GM23338 (cell line): ENCODE measurements around the gene NRP1. TPM values are rescaled to one million over a fixed set of nuclear protein-coding genes. Genes with fewer than 3 reads are reported as not detected.

Source experiments
- ATAC-seq: fragments of 200-7000 bp; cut with Tn5 transposase; 3 replicates; pipeline ENCODE4 v1.9.1; 2020
- DNase-seq: peaks from one replicate; pipeline ENCODE4 v3.0.0-alpha.2; 2015; ENCODE audit warnings: low spot score
- H2AFZ ChIP-seq: fragments of 200-600 bp; sonication (generic); 2 replicates; pipeline ENCODE4 v1.8.0; 2016; ENCODE audit warnings: antibody characterized with exemption, mild to moderate bottlenecking, moderate library complexity
- H3F3A ChIP-seq: fragments of 200-600 bp; sonication (generic); replicated peaks from 2 replicates; pipeline ENCODE4 v1.8.0; 2017; ENCODE audit warnings: antibody characterized with exemption, mixed run types, low read depth
- H3K27ac ChIP-seq: fragments of 200-600 bp; sonication (generic); 2 replicates; pipeline ENCODE4 v1.6.1; 2016; ENCODE audit warnings: low read depth
- H3K27me3 ChIP-seq: fragments of 200-600 bp; sonication (generic); 2 replicates; pipeline ENCODE4 v1.8.0; 2016; ENCODE audit warnings: mild to moderate bottlenecking, mixed run types, moderate library complexity; ENCODE audit not compliant: insufficient read depth
- H3K36me3 ChIP-seq: fragments of 200-600 bp; sonication (generic); 2 replicates; pipeline ENCODE4 v1.8.0; 2016; ENCODE audit warnings: mild to moderate bottlenecking; ENCODE audit not compliant: insufficient read depth
- H3K4me1 ChIP-seq: fragments of 200-600 bp; sonication (generic); 2 replicates; pipeline ENCODE4 v1.8.0; 2016; ENCODE audit warnings: mild to moderate bottlenecking, moderate library complexity; ENCODE audit not compliant: insufficient read depth
- H3K4me2 ChIP-seq: fragments of 200-600 bp; sonication (generic); 2 replicates; pipeline ENCODE4 v1.7.1; 2017; ENCODE audit warnings: mixed run types
- H3K4me3 ChIP-seq: fragments of 200-600 bp; sonication (generic); 2 replicates; pipeline ENCODE4 v1.6.1; 2016; ENCODE audit warnings: mixed run types
- H3K79me2 ChIP-seq: fragments of 200-600 bp; sonication (generic); replicated peaks from 2 replicates; pipeline ENCODE4 v1.8.0; 2017; ENCODE audit warnings: mild to moderate bottlenecking; ENCODE audit not compliant: insufficient read depth
- H3K9me2 ChIP-seq: fragments of 200-600 bp; sonication (generic); 2 replicates; pipeline ENCODE4 v1.8.0; 2017; ENCODE audit not compliant: insufficient read depth
- H4K20me1 ChIP-seq: fragments of 200-600 bp; sonication (generic); replicated peaks from 2 replicates; pipeline ENCODE4 v1.8.0; 2017; ENCODE audit warnings: mild to moderate bottlenecking; ENCODE audit not compliant: insufficient read depth
- H3K27ac Mint-ChIP-seq: 2 replicates; pipeline ENCODE4 v1.8.0; 2020; ENCODE audit warnings: inconsistent platforms, mild to moderate bottlenecking, moderate library complexity, mixed read lengths
- H3K27me3 Mint-ChIP-seq: 3 replicates; pipeline ENCODE4 v1.8.0; 2022; ENCODE audit warnings: low read depth, mild to moderate bottlenecking, moderate library complexity, mixed read lengths, inconsistent platforms; ENCODE audit not compliant: insufficient read depth, poor library complexity
- H3K36me3 Mint-ChIP-seq: 3 replicates; pipeline ENCODE4 v1.8.0; 2021; ENCODE audit warnings: low read depth, mild to moderate bottlenecking, inconsistent platforms, moderate library complexity, mixed read lengths
- H3K4me1 Mint-ChIP-seq: 3 replicates; pipeline ENCODE4 v1.8.0; 2020; ENCODE audit warnings: mild to moderate bottlenecking, inconsistent platforms, mixed read lengths
- H3K4me3 Mint-ChIP-seq: 3 replicates; pipeline ENCODE4 v1.8.0; 2021; ENCODE audit warnings: moderate library complexity, mild to moderate bottlenecking, inconsistent platforms, mixed read lengths
- H3K9me3 Mint-ChIP-seq: 3 replicates; pipeline ENCODE4 v1.8.0; 2020; ENCODE audit warnings: moderate library complexity, mild to moderate bottlenecking, inconsistent platforms, mixed read lengths
- CREB1 ChIP-seq: fragments of 250-450 bp; sonication (Bioruptor Pico); IDR thresholded peaks from 2 replicates; pipeline ENCODE4 v1.5.0; 2020; ENCODE audit warnings: low read depth, mild to moderate bottlenecking, moderate library complexity
- ETS1 ChIP-seq: IDR thresholded peaks from 2 replicates; pipeline ENCODE4 v1.6.1; 2016; ENCODE audit warnings: antibody characterized with exemption
- EZH2 ChIP-seq: fragments of 200-600 bp; sonication (generic); IDR thresholded peaks from one replicate; pipeline ENCODE4 v1.8.0; 2017; ENCODE audit warnings: antibody characterized with exemption, mild to moderate bottlenecking, low read depth; ENCODE audit not compliant: unreplicated experiment
- NANOG ChIP-seq: IDR thresholded peaks from 2 replicates; pipeline ENCODE4 v1.6.1; 2016; ENCODE audit warnings: antibody characterized with exemption, borderline replicate concordance
- POLR2AphosphoS5 ChIP-seq: IDR thresholded peaks from 2 replicates; pipeline ENCODE4 v1.6.1; 2016; ENCODE audit warnings: antibody characterized with exemption, low read depth
- REST ChIP-seq: IDR thresholded peaks from one replicate; pipeline ENCODE4 v1.6.1; 2018; ENCODE audit warnings: antibody characterized with exemption; ENCODE audit not compliant: unreplicated experiment
- STAT1 ChIP-seq: IDR thresholded peaks from one replicate; pipeline ENCODE4 v1.6.1; 2016; ENCODE audit warnings: antibody characterized with exemption; ENCODE audit not compliant: unreplicated experiment
- ZNF331 ChIP-seq: fragments of 250-450 bp; sonication (Bioruptor Pico); IDR thresholded peaks from 2 replicates; pipeline ENCODE4 v1.5.0; 2020; ENCODE audit warnings: low read depth, mild to moderate bottlenecking, moderate library complexity
- ZNF462 ChIP-seq: fragments of 250-450 bp; sonication (Bioruptor Pico); IDR thresholded peaks from 2 replicates; pipeline ENCODE4 v1.5.0; 2020; ENCODE audit warnings: mild to moderate bottlenecking, moderate library complexity
- polyA plus RNA-seq: library from polyadenylated mRNA; unstranded; fragments of >200 nt; fragmentation: Nextera tagmentation; extraction: Ambion mirVana; gene quantifications from 2 replicates; pipeline ENCODE4 v1.2.1, GENCODE V29; 2016
- total RNA-seq: library from RNA; depleted of rRNA; stranded (reverse); fragments of >200 nt; shearing (Covaris generic); gene quantifications from 2 replicates; pipeline ENCODE4 v1.2.3, GENCODE V29; 2014

Gene NRP1
- total and polyA plus RNA-seq, 2 experiments from 2014 or later, result 2.9 to 3.5 TPM

GRCh38 chr10:33152750-33153149 is 181.7 kb downstream of the NRP1 start (continued):
- TF ChIP-seq REST (no peak), ZNF462 (CRISPR knock-in tag) (no peak)

GRCh38 chr10:33152146-33152545 is 182.3 kb downstream of the NRP1 start:
- H3K4me3 Mint-ChIP-seq, result no peak overlapping the region
- H3K79me2 ChIP-seq, result no peaks in the 10 kb centered on the region
- no peaks in the 10 kb centered on the region for H4K20me1 ChIP-seq
- no peaks in the 10 kb centered on the region for H3F3A ChIP-seq
- no peaks in the 10 kb centered on the region for H3K27me3 ChIP-seq
- H3K4me1 Mint-ChIP-seq, result peaks cover 9% of the 10 kb centered on the region; the same call in 2 of the 3 replicates
- peaks cover 2% of the 10 kb centered on the region for H3K27me3 Mint-ChIP-seq
- H3K9me3 Mint-ChIP-seq, result peaks cover 2% of the 10 kb centered on the region; the same call in 1 of the 3 replicates
- no peaks in the 10 kb centered on the region for H3K36me3 ChIP-seq
- no peak for ATAC-seq
- no peak overlapping the region for H3K27ac Mint-ChIP-seq
- peaks cover 7% of the 10 kb centered on the region for H3K4me1 ChIP-seq
- H3K36me3 Mint-ChIP-seq, result no peaks in the 10 kb centered on the region
- no peak overlapping the region for H3K4me3 ChIP-seq
- DNase-seq, result no peak
- no peak overlapping the region for H3K27ac ChIP-seq
- H3K4me2 ChIP-seq, result no peak overlapping the region
- peaks cover 10% of the 10 kb centered on the region; the same call in 1 of the 2 replicates for H3K9me2 ChIP-seq
- no peak overlapping the region for H2AFZ ChIP-seq
- TF ChIP-seq ZNF331 (CRISPR knock-in tag), result no peak
- TF ChIP-seq EZH2, result no peak
- no peak for TF ChIP-seq NANOG
- TF ChIP-seq ETS1, result no peak
- TF ChIP-seq POLR2AphosphoS5, result no peak
- no peak for TF ChIP-seq STAT1
- TF ChIP-seq CREB1 (CRISPR knock-in tag), result no peak
- TF ChIP-seq REST, result no peak
